ENCODE data around the gene SCRN2.

Gene SCRN2

DNA sequence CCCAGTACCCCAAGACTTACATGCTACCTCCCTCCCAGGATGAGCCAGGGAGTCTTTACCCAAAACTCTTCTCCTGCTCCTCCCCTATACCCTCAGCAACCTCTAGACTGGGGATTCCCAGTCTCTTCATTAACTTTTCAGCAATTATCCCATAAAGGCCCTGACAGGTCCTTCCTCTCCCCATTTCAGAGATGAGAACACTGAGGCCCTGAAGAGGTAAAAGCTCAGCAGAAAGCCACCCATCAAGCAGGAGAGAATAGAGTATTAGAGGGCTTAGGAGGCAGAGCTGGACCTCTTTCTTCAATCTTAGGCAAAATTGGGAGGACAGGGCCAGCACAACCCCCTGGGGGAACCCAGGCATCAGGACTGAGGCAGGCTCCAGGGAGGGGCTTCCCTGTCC is 15.8 kb upstream of the SCRN2 start:
- Mint-ChIP-seq H3K27ac (no peak overlapping the region), H3K4me1 (peaks cover 9% of the 10 kb centered on the region), H3K9me3 (no peaks in the 10 kb centered on the region), H3K4me3 (no peak overlapping the region), H3K36me3 (no peaks in the 10 kb centered on the region)
- ATAC-seq (no peak), DNase-seq (ENCODE audit: low spot score in 2 of 2) (no peak)

DNA sequence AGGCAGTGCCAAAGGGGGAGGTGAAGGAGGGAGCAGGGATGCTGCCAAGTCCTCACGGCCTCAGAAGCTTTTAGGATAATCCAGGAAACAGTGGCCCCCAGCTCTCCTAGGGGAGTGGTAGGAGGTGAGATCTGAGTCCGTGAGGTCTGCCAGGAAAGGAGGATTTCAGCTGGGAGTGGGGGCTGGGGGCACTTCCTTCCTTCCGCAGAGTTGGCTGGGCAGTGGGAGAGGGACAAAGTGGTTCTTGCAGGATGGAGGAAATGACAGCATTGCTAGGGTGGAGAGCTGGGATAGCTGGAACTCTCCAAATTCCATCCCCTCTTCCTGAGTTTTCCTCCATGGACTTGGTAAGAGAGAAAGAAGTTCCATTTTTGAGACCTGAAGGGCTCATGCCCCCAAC is 14.7 kb upstream of the SCRN2 start:
- no peaks in the 10 kb centered on the region for H3K36me3 Mint-ChIP-seq
- ATAC-seq: no peak
- no peak overlapping the region for H3K4me3 Mint-ChIP-seq
- peaks cover 13% of the 10 kb centered on the region for H3K4me1 Mint-ChIP-seq
- H3K27ac Mint-ChIP-seq: no peak overlapping the region
- DNase-seq (ENCODE audit: low spot score in 2 of 2): no peak
- H3K9me3 Mint-ChIP-seq: no peaks in the 10 kb centered on the region

DNA sequence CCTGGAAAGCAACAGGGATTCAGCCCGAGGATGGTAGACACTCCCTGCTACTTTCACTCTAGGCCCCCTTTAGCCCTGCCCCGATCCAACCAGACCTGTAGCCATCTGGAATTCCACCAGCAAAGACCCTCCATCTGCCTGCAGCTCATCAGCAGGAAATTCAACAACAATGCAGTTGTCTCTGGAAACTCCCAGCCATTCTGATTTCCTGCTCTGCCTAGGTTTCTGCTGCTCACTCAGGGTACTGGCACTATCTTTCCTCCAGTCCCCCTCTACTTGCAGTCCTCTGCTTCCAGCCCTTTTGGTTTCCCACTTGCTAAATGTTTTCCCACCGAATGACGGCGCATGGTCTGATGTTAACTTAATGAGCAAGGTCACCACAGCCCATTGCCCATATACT is 12.5 kb upstream of the SCRN2 start:
- H3K4me1 Mint-ChIP-seq: peaks cover 19% of the 10 kb centered on the region
- no peaks in the 10 kb centered on the region for H3K9me3 Mint-ChIP-seq
- DNase-seq (ENCODE audit: low spot score in 2 of 2): no peak
- H3K4me3 Mint-ChIP-seq: no peak overlapping the region
- H3K27ac Mint-ChIP-seq: no peak overlapping the region
- no peak for ATAC-seq
- H3K36me3 Mint-ChIP-seq: no peaks in the 10 kb centered on the region

DNA sequence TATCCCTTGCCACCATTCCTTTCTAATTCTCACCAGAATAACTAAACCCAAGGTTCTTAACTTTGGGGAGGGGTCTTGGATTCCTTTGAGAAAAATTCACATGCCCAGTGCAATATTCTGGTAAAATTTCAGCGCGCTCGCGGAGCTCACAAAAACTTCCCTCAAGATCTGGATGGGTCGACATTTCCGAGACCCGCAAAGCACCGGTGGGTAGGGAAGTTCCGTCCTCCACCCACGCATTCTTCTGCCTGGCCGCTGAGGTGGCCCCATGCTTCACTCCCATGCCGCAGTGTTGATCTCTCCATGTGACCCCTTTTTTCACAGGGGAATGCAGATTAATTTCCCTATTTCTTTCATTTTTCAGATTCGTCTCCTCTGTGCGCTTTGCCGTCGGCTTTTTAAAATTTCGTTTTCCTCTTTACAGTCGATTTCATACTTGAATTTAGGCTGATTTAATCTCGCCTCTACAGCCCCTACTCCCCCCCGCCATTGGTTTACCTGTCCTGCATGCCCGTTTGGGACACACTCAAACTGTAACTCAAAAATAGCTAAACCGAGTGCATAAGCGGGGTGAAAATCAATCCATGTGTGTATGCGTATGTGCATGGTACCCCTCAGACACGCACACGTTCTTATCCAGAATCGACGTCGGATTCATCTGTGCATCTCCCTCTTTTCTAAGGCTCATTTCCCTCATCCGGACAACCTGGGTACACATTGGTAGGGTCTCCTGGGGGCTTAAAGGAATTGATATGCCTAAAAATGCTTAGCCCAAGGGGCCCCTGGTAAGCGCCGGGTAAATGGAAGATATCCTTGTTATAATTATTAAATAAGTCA is 11.3 kb upstream of the SCRN2 start:
- no peak for DNase-seq (ENCODE audit: low spot score in 2 of 2)
- peak overlapping the region; percentile 67 for H3K4me3 Mint-ChIP-seq
- no peak for ATAC-seq
- no peaks in the 10 kb centered on the region for H3K9me3 Mint-ChIP-seq
- H3K27ac Mint-ChIP-seq: no peak overlapping the region
- H3K4me1 Mint-ChIP-seq: peaks cover 19% of the 10 kb centered on the region
- H3K36me3 Mint-ChIP-seq: no peaks in the 10 kb centered on the region

DNA sequence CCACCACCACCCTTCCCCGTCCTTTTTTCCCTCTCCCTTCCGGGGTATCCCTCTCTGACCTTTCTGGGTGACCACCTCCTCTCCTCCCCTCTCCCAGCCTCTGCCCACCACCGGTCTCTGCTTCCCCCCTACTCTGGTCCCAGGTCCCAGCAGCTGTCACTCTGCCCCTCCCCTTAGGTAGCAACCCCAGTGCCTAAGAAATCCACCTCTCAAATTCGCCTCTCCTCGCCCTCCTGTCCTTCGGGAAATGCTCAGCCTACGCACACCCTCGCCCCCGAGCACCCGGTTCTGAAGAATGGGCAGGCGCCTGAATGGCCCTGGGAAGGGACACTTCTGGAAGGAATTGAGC is 10.7 kb upstream of the SCRN2 start:
- DNase-seq (ENCODE audit: low spot score in 2 of 2) (no peak), ATAC-seq (no peak)
- peak overlapping the region; percentile 67 for H3K4me3 Mint-ChIP-seq
- no peak overlapping the region for H3K27ac Mint-ChIP-seq
- no peaks in the 10 kb centered on the region for H3K36me3 Mint-ChIP-seq
- H3K4me1 Mint-ChIP-seq: peaks cover 25% of the 10 kb centered on the region
- H3K9me3 Mint-ChIP-seq: no peaks in the 10 kb centered on the region

DNA sequence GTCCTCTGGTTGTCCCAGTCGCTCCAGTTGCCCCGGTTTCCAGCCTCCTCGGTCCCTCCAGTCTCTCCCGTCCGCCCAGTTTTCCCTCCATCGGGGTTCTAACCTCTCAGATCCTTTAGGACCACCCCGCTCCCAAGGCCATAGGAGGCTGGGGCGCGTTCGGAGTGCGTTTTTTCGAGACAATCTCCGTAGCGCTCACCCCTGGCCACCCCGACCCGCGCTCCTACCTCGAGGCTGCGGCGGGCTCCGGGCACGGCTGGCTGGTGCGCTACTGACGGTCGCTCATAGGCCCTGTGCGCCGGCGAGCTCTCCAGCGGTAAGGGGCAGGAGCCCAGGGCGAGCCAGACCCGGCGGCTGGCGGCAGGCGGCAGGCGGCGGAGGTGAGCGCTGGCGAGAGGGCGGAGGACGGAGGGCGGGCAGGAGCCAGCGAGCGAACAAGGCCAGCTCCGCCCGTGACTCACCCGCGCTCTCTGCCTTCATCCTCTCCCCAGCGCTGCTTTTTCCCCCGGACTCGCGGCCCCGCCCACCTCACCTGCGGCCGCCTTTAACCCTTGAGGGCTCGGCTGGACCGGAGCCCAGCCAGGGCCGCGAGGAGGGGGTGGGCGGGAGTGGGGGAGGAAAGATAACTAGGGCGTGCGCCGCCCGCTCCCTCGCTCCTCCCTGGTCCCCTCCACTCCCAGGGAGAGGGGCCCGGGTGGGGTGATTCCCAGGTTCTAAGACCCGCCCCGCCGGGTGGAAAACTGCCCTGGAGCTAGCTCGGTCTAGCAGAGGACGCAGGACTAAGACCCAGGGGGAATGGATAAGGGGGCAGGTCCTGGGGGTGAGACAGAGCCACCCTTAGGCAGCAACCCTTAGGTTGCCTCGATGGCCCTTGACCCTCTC is 9.9 kb upstream of the SCRN2 start, which contains the start of gene SP6:
Gene SP6, minus strand, starts transcription at position 472 of the 882 bp plus-strand sequence. CDS start 2,734 bp downstream, outside the sequence.
- Mint-ChIP-seq H3K4me1 (peaks cover 26% of the 10 kb centered on the region), H3K4me3 (peak within 1 kb of the TSS; percentile 67), H3K36me3 (no peaks in the 10 kb centered on the region), H3K9me3 (no peaks in the 10 kb centered on the region), H3K27ac (no peak within 1 kb of the TSS)
- DNase-seq (ENCODE audit: low spot score in 2 of 2): peak; percentile 51 to 74
- peak; percentile 92 for ATAC-seq

DNA sequence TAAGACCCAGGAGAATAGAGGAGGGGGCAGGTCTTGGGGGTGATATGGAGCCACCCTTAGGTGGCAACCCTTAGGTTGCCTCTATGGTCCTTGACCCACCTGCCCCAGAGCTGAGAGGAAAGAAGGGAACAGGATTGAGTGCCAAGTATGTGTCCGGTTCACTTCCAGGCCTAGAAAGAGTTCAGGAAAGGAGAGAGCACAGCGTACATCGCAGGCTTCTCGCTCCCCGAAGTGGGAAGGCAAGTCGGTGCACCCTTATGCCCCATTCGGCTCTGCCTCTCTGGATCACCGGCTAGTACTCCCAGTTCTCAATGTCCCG is 9.3 kb upstream of the SCRN2 start:
- Mint-ChIP-seq H3K4me3 (peak overlapping the region; percentile 67), H3K4me1 (peaks cover 26% of the 10 kb centered on the region), H3K9me3 (no peaks in the 10 kb centered on the region), H3K36me3 (no peaks in the 10 kb centered on the region), H3K27ac (no peak overlapping the region)
- DNase-seq (ENCODE audit: low spot score in 2 of 2) (no peak), ATAC-seq (no peak)

DNA sequence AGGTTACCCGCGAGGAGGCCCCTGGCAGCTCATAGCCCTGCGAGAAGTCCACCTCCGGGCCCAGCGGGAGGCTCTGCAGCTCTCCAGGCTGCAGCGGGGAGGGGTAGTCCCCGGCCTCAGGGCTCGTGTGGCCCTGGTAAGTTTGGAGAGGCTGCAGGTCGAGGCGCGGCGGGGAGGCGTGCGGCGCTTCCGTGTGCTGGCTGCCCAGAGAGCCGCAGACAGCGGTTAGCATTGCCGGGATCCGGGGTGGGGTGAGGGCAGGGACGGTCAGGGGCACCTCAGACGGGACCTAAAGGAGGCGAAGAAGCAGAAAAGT is 7.1 kb upstream of the SCRN2 start:
- ATAC-seq (no peak), DNase-seq (ENCODE audit: low spot score in 2 of 2) (no peak)
- Mint-ChIP-seq H3K36me3 (no peaks in the 10 kb centered on the region), H3K9me3 (no peaks in the 10 kb centered on the region), H3K4me3 (no peak overlapping the region), H3K4me1 (peaks cover 26% of the 10 kb centered on the region), H3K27ac (no peak overlapping the region)

DNA sequence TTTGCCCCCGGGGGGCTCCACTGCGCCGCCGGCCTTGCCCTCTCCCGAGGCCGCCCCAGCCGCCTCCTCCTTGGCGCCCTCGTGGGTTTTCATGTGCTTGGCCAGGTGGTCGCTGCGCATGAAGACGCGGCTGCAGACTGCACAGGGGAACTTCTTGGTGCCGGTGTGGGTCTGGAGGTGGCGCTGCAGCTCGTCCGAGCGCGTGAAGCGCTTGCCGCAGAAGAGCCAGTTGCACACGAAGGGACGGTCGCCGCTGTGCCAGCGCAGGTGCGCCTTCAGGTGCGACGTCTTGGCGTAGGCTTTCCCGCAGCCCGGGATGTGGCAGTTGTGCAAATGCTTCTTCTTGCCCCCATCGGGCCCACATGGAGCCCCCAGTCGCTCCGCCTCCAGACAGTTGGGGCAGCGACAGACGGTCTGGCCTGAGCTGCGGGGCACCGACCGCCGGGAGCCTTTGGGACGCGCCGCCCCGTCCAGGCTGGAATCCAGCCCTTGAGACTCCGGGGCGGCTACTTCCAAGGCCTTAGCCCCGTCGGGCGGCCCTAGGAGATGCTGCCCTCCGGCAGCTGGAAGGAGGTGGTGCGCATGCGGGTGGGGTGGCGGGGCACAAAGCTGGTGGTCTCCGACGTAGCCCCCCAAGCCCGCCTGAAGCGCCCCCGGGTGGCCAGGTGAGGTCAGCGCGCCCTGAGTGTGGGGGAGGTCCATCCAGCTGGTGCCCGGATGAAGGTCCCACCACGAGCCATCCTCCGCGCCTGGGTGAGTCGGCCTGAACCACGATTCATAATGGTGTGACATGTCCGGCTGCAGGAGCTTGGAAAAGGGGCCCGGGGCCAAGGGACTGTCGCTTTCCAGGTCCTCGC is 6.5 kb upstream of the SCRN2 start:
- ATAC-seq (no peak), DNase-seq (ENCODE audit: low spot score in 2 of 2) (no peak)
- no peaks in the 10 kb centered on the region for H3K9me3 Mint-ChIP-seq
- no peak overlapping the region for H3K4me3 Mint-ChIP-seq
- peaks cover 31% of the 10 kb centered on the region for H3K4me1 Mint-ChIP-seq
- no peak overlapping the region for H3K27ac Mint-ChIP-seq
- no peaks in the 10 kb centered on the region for H3K36me3 Mint-ChIP-seq

DNA sequence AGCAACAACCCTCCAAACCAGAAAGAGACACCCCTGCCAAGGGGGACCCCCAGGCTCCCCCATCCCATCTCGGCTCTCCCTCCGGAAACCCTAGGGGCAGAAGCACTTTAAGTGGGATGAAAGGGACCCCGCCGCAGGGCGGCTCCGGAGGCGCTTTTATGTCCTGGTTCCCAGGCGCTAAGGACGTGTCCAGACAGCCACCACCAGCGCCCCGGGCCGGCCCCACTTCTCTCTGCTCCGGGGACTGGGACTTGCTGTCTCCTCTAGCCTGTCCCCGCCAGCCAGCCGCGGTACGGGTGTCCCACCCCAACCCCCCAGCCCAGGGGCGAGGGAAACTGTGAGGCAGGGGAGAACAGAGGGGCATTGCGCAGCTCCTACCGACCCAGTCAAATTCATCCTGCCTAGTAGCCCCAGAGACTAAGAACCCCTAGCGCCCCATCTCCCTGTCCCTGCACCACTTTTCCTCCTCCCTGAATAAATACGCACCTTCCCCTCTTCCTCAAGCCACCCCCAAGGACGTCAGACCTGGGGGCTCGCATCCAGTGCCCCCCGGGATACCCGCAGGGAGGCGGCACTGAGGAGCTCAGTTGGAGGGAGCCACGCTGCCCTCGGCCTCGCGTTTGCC is 5.8 kb upstream of the SCRN2 start:
- Mint-ChIP-seq H3K36me3 (no peaks in the 10 kb centered on the region), H3K9me3 (no peaks in the 10 kb centered on the region), H3K27ac (no peak overlapping the region), H3K4me1 (peaks cover 23% of the 10 kb centered on the region), H3K4me3 (no peak overlapping the region)
- no peak for ATAC-seq
- no peak for DNase-seq (ENCODE audit: low spot score in 2 of 2)

DNA sequence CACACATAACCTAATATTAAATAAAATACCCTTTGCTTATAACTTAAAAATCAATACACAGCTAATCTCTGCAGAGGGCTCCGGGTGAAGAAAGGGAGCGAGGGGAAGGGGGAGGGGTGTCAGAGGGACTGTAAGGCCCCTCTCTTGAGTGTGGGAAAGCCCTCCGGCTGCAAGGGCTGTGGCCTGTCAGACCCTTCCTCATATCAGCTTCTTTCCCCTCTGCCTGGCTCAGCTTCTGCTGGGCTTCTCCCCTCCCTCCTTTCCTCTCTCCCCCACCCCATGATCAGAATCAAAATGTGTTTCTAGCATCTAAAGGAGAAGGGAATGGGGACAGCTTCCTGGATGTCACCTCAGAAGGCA is 4.6 kb upstream of the SCRN2 start:
- ATAC-seq (no peak), DNase-seq (ENCODE audit: low spot score in 2 of 2) (no peak)
- Mint-ChIP-seq H3K9me3 (no peaks in the 10 kb centered on the region), H3K36me3 (no peaks in the 10 kb centered on the region), H3K4me3 (no peak overlapping the region), H3K4me1 (peaks cover 27% of the 10 kb centered on the region), H3K27ac (no peak overlapping the region)

DNA sequence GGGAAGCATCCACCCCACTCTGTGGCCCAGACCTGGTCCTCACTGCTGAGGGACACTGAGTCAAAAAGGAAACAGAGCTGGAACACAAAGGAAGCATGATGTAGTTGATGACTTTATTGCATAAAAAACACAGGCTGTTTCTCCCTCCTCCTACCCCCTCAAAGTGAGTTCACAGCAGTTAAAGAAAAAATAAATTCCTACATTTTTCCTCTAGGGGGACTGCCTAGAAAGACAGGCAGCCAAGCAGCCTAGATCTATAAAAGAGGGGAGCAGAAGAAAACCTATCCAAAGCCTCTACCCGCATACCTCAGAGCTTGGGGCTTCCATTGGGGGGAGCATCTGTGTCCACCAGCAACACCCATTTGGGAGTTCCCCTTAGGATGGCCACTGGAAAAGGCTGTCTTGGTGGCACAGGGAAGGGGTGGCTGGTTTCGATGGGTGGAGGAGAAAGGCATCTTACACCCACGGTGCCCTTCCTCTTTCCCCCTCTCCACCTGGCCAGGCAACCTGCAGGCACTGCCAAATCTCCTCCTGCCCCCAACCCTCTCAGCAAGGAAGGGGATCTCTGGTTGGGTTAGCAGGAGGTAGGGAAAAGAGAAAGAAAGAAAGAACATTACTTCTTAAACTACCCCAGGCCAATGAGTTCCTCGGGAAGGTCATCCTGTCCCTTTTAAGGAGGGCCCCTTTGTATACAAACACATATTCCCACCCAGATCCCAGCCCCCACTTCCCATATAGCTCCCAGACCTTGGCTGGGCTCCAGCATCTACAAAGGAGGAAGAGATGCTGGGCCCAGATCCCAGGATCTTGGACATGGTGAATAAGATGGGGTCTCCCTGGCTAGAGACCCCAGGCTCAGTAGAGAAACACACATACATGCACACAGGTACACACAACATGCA is 4.0 kb upstream of the SCRN2 start:
- no peaks in the 10 kb centered on the region for H3K36me3 Mint-ChIP-seq
- H3K4me3 Mint-ChIP-seq: no peak overlapping the region
- DNase-seq (ENCODE audit: low spot score in 2 of 2): no peak
- no peak for ATAC-seq
- no peak overlapping the region for H3K27ac Mint-ChIP-seq
- H3K9me3 Mint-ChIP-seq: no peaks in the 10 kb centered on the region
- peaks cover 28% of the 10 kb centered on the region for H3K4me1 Mint-ChIP-seq

DNA sequence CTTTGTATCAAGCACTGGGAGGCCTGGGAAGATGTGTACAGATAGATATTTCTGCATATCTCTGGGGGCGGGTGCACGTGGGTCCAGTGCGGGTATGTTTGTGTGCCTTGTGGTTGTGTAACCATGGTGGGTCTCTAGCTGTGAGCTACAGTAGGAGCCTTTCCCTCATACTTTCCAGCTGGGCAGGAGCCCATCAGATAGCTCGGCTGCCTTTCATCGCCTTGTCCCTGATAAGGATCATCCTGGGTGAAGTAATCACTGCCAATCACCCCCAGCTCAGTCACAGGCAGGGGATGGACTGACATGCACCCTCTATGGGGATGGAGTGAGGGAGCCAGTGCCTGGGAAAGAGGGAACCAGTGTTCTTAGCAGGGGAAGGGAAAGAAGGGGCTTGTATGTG is 3.2 kb upstream of the SCRN2 start:
- no peaks in the 10 kb centered on the region for H3K36me3 Mint-ChIP-seq
- H3K9me3 Mint-ChIP-seq: no peaks in the 10 kb centered on the region
- no peak for ATAC-seq
- no peak for DNase-seq (ENCODE audit: low spot score in 2 of 2)
- H3K27ac Mint-ChIP-seq: no peak overlapping the region
- no peak overlapping the region for H3K4me3 Mint-ChIP-seq
- peaks cover 34% of the 10 kb centered on the region for H3K4me1 Mint-ChIP-seq

DNA sequence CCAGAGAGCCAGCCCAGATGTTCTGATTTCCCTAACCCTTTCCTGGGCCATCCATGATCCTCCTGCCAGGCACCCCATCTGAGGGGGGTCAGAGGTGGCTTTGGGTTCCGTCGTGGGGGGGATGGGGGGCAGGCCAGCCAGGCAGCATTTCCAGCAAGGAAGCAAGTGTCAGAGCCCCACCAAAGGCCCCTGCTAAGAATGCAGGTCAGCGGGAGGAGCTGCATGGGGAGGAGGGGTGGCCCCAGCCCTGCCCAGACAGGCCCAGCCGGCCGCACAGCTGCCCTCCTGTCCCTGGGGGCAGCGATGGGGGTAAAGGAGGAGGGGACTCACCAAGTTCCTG is 2.3 kb upstream of the SCRN2 start:
- no peaks in the 10 kb centered on the region for H3K9me3 Mint-ChIP-seq
- H3K36me3 Mint-ChIP-seq: no peaks in the 10 kb centered on the region
- ATAC-seq: no peak
- peaks cover 36% of the 10 kb centered on the region for H3K4me1 Mint-ChIP-seq
- no peak for DNase-seq (ENCODE audit: low spot score in 2 of 2)
- no peak overlapping the region for H3K27ac Mint-ChIP-seq
- no peak overlapping the region for H3K4me3 Mint-ChIP-seq
